GM18526 (cell line): Measurements from ENCODE around the gene PREX1.

ENCODE experiments used
- POLR2A ChIP-seq: IDR thresholded peaks from 3 replicates; pipeline ENCODE4 v1.6.1; 2011; ENCODE audit not compliant: insufficient read length; ENCODE audit errors: extremely low read depth

Gene PREX1

GRCh38 chr20:48794360-48794759 lies 33.4 kb downstream of the PREX1 start:
- no peak for TF ChIP-seq POLR2A

DNA sequence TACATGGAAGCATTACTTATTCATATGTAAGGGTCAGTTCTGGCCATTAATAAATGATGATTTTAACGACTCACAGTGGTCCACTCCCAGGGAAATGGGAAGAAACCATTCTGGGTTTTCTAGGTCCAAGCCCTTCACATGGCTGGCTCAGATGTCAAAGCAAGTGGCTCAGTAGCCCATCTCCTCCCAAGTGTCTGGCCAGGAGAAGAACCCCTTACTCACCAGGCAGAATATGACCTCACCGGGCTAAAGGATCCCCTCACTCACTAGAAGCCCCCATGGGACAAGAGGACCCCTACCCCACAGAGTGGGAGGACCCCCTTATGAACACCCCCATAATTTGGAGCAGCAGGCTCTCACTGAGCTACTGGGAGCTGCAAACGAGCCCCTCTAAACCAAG lies 34.0 kb downstream of the PREX1 start:
- TF ChIP-seq POLR2A: no peak

DNA sequence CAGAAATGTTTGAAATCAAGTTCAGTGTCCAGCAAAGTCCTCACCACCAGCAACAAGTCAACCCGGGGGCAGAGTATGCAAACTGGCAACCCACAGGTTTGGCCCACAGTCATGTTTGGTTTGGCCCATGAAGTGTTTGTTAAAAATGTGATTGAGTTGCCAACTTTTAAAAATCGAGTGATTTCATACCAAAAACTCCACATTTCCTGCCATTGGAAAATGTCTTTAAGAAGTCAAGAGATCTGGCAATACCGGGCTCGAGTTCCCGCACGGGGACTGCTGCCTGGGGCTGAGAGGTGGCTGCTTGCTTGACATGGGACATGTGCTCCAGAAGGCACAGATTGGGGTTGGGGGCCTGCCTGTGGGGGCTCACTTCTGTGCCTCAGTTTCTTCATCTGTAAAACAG lies 36.1 kb downstream of the PREX1 start:
- no peak for TF ChIP-seq POLR2A

DNA sequence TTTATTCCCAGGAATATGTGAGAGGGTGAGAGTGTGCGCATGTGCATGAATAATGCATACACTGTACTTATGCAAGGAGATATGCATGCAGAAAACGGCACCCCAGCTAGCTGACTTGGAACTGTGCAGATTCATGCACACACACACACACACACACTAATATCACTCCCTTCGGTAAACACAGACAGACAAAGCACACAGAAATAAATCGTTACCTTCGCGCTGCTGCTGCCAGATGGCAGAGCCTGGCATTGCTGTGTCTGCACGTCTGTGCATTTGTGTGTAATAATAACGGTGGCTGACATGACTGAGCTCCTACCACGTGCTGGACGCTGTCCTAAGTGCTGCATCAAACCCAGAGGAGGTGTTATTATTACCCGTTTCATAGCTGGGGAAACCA lies 36.8 kb downstream of the PREX1 start:
- TF ChIP-seq POLR2A: no peak

GRCh38 chr20:48790473-48791003 lies 37.3 kb downstream of the PREX1 start:
- TF ChIP-seq POLR2A: no peak

DNA sequence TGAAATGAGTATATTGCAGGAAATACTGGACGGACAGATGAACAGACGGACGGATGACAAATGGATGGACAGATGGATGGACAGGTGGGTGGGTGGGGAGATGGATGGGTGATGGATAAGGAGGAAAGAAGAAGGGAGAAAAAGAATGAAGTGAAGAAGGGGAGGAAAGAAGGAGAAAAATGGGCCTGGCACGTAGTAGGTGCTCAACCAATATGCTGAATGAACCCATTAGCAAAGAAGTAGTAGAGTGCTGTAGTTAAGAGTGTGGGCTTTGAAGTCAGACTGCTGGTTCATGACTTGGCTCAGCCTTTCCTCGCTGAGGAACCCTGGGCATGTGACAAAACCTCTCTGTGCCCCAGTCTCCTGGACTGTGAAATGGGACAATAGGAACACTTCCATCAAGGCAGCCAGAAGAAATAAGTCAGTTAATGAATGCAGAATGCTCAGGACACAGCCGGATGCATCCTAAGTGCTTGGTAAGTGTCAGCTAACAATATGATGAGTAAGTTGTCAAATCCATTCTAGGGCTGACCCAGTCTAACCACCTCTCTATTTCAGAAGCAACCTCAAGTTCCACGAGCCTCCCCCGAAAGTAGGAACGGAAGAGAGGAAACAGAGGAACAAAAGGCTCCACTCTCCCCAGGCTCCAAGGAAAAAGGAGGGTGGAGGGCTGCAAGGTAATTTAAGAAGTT lies 37.9 kb downstream of the PREX1 start:
- TF ChIP-seq POLR2A: no peak

DNA sequence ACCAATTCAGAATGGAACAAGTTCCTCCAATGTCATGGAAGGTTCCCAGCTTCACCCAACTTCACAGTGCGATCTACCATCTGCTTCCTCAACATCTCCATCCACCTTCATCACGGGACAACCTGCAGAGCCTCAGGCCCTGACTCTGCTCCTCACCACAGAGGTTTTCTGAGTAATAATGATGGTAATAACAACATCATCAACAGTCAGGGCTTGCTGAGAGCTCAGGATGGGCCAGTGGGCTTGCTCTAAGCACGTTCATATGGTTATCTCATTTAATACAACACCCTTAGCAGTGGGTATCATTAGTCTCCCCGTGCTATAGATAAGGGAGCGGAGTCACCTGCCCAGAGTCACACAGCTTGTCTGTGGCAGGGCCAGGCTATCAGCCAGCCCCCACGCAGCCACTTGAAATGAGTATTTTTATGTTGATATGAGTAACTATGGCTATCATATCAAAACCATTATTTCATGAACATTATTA lies 38.6 kb downstream of the PREX1 start:
- TF ChIP-seq POLR2A: no peak

- TF ChIP-seq POLR2A: peak; percentile 14
Observed at GRCh38 chr20:48788486-48789072, 39.2 kb downstream of the PREX1 start.

GRCh38 chr20:48787861-48788375 lies 39.9 kb downstream of the PREX1 start:
- no peak for TF ChIP-seq POLR2A

GRCh38 chr20:48786951-48787705 lies 40.7 kb downstream of the PREX1 start:
- no peak for TF ChIP-seq POLR2A

DNA sequence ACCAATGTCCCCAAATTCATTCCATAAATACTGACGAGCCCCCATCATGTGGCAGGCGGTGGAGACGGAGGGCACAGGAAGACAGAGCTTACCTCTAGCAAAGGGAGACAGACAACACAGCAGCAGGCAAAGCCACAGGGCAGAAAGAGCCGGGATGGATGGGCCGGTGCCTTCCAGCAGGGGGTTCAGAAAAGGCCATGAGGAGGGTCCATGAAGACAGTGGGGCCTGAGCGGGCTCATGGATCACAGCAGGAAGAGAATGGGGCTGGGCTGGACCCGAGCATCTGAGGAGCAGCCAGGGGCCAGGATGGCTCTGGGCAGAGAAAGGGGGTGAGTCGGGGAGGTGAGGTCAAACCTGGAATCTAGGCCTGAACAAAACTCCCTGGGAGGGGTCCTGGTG lies 42.0 kb downstream of the PREX1 start:
- TF ChIP-seq POLR2A: no peak

GRCh38 chr20:48785256-48785655 lies 42.5 kb downstream of the PREX1 start:
- no peak for TF ChIP-seq POLR2A

DNA sequence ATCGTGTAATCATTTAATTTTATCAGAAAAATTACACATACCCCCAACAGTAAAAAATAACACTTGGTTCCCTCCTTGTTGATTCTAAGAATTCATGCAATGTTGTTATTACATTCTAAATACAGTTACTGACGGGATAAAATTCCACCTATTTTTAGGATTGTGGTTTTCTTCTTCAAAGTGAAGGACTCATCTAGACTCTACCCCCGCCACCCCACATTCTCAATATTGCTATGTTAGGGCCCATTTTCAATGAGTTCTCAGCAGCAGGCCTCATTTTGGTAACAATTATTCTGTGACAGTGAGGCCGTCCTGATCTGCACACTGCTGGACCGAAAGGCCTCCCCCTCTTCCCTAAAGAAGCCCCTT lies 43.5 kb downstream of the PREX1 start:
- TF ChIP-seq POLR2A: no peak

- TF ChIP-seq POLR2A: no peak
Observed at GRCh38 chr20:48783533-48784272, 44.1 kb downstream of the PREX1 start.

GRCh38 chr20:48782901-48783308 lies 44.9 kb downstream of the PREX1 start:
- no peak for TF ChIP-seq POLR2A

GRCh38 chr20:48782053-48782452 lies 45.7 kb downstream of the PREX1 start:
- no peak for TF ChIP-seq POLR2A

DNA sequence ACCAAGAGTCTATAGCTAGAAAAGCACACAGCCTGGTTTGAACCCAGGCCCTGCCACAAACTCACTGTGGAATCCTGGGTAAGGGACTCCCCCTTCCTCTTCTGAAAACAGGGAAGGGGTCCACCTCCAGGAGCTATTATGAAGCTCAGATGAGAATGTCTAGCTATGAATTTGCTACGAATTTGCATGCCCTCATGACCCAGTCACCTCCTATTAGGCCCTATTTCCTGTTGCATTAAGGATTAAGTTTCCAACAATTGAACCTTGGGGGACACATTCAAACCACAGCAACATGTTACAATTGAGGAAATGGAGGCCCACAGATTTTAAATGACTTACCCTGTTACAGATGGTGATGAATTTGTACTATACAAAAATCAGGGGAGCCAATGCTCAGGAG lies 46.2 kb downstream of the PREX1 start:
- no peak for TF ChIP-seq POLR2A
